HG03342 (cell line): ENCODE results near the gene CFAP92.
"Not testable (repeated sequence)": the region's sequence is repeated elsewhere in the genome, so short reads cannot be mapped to it uniquely, and the experiment has no call there.

Experiments
- ATAC-seq: cut with Tn5 transposase; IDR thresholded peaks from one replicate; pipeline ENCODE4 v1.9.1; 2021; ENCODE audit warnings: mild to moderate bottlenecking, moderate library complexity; ENCODE audit not compliant: unreplicated experiment

CFAP92 gene

GRCh38 chr3:128907706-128908445 is 86.0 kb downstream of the CFAP92 start:
- no peak for ATAC-seq

DNA sequence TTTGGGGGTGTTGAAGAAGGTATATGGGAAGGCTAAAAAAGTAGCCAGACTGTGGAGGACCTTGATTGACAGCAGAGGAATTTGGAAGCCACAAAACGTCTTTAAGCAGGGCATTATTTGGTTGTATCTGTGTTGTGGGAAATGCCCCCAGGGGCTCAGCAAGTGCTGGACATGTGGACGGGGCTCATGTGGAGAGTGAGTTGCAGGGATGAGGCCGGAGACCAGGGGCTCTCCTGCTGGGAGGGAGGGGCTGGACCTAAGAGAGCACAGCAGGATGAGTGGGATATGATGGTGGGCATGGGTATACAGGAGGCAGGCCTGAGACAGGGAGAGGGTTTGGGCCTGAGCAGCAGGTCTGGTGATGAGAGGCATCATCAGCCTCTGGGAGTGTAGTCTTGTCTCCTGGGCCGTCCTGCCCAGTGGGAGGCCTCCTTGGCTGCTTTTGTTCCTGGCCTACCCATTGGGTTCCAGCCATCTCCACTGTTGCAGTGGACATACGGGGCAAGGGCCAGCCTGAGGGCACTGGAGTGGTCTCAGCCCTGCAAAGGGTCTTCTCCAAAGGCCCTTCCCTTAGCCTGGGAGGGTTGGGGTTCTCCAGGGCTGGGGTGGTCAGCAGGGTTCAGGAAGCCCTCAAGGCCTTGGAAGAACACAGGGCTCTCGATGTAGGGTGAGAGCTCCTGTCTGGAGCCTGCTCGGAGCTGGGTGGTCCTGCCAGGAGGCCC is 86.9 kb downstream of the CFAP92 start:
- no peak for ATAC-seq

DNA sequence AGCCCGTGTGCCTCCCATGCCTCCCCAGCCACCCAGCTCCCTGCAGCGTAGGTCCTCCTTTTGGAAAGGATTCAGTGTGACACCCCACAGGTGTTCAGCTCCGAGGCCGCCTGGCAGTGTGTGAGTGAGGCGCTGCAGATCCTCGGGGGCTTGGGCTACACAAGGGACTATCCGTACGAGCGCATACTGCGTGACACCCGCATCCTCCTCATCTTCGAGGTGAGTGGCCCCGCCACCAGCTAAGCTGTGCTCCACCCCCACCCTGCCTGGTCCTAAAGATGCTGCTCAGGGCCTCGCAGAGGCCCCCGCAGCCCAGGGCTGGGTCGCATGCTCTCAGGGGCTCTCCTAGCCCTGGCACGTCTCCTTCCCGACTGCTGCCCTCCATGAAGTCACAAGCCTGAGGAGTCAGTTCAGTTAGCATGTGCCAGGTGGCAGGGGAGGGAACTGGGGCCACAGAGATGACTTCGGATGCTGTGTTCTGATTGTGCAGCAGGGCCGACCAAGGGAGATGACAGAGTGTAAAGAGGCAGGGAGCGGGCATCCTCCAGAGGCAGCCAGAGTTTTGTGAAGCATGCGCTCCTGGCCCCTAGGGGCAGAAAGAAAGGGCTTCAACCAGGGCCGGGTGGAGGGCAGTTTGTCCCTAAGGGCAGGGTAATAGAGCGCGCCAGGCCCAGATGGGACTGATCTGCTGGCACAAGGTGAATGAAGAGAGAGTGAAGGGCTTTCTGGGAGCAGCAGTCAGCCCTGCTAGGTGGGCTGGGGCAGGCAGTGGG is 87.7 kb downstream of the CFAP92 start:
- ATAC-seq = no peak

DNA sequence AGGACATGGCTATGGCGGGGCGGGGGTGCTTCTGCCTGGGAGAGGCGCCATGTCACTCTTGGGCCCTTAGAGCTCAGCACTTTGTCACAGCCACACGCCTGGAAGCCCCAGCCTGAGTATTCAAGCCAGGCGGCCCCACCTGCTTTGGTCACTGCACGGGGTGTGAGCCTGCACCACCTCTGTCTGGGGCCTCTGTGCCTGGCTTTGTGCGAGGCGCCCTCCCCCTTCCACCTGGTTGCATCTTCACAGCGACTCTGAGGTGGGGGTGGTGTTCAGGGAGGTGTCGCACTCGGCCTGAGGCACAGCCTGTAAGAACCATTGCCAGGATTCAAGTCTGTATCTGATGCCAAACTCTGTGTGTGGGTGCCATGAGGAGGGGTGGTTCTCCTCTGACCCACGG is 90.4 kb downstream of the CFAP92 start:
- no peak for ATAC-seq

DNA sequence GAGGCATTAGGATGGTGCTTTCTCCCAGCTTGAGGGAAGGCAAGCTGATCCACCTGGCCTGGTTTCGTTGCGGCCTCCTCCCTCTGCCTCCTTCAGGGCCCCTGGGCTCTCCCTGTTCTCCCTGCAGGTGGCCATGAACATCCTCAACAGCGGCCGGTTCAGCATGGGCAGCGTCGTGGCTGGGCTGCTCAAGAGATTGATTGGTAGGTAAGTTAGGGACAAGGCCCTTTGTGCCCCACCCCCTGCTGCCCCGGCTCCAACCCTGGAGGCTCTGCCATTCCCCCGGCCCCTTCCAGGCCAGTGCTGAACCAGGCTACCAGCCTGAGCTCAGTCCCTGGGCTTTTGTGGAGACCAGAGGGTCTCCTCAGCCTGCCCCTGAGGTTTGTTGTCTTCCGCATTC is 91.5 kb downstream of the CFAP92 start:
- no peak for ATAC-seq

- no peak for ATAC-seq
These were observed 97.8 kb downstream of the CFAP92 start for GRCh38 chr3:128895843-128896697.

DNA sequence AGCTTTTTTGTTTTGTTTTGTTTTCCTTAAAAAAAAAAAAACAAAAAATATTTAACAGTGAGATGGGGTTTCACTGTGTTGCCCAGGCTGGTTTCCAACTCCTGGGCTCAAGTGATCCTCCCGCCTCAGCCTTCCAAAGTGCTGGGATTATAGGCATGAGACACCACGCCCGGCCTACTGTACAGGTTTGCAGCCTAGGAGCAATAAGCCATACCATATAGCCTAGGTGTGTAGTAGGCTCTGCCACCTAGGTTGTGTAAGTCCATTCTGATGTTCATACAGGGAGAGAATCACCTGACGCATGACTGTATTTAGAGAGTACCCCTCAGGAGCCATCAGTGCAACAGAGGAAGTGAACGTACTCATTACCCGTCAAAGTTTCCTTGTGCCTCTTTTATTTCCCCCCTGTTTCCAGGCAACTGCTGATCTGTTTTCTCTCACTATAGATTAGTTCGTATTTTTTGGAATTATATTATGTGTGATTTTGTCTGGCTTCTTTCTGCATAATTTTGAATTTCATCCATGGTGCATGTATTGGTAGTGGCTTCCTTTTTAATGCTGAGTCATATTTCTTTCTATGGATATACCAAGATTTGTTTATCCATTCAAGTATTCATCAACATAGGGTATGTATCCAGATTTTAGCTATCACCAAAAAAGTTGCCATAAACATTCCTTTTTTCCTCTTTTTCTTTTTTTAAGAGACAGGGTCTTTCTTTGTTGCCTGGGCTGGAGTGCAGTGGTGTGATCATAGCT is 104.6 kb downstream of the CFAP92 start:
- no peak for ATAC-seq

GRCh38 chr3:128884992-128885391 is 108.9 kb downstream of the CFAP92 start:
- no peak for ATAC-seq

GRCh38 chr3:128882719-128883118 is 111.2 kb downstream of the CFAP92 start:
- no peak for ATAC-seq

GRCh38 chr3:128881576-128881975 is 112.3 kb downstream of the CFAP92 start:
- no peak for ATAC-seq

- ATAC-seq = not testable (repeated sequence)
These were observed 113.4 kb downstream of the CFAP92 start for GRCh38 chr3:128880455-128880854.

DNA sequence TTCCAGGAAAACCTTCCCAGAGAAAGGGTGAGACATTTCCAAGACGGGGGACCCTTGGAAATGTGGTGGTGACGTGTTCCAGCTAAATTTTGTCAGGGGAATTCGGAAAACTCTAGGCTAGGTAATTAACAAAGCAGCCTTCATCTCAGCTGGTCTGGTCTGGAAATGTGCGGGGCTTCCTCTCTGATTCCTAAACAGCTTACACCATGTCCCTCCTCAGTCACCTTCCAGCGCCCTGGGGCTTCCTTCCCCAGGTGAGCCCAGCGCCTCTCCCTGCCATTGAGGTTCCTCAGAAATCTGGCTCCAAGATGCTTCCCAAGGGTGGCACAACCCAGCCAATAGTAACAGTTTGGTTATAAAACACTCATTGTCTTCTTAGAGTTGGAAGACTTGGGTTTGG is 113.9 kb downstream of the CFAP92 start:
- no peak for ATAC-seq

GRCh38 chr3:128879125-128879969 is 114.5 kb downstream of the CFAP92 start, which contains the start of gene ACAD9:
Gene ACAD9, plus strand, starts transcription at chr3:128879620. Its CDS starts 72 bp downstream, at chr3:128879692.
- peak; percentile 94 for ATAC-seq

DNA sequence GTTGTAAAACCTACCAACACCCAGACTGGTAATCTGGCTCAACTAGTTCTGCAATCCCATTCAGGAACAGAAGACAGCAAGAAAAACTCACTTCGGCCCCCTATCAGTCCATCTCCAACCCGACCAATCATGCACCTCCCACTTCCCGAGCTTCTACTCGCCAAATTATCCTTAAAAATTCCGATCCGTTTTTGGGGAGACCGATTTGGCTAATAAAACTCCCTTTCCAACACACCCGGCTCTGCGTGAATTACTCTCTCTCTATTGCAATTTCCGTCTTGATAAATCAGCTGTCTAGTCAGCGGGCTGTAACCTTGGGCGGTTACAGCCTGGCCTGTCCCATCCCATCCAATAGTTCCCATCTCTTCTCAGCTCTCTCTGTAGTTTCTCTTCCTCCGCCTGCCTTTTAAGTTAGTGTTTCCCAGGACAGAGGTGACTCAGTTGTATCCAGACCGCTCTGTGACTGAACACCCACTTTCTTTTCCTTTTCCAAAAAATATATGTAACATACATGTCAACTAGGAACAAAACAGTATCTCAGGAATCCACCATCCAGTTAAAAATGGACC is 115.2 kb downstream of the CFAP92 start:
- ATAC-seq = no peak

- ATAC-seq = no peak
These were observed 115.8 kb downstream of the CFAP92 start for GRCh38 chr3:128878011-128878457.

DNA sequence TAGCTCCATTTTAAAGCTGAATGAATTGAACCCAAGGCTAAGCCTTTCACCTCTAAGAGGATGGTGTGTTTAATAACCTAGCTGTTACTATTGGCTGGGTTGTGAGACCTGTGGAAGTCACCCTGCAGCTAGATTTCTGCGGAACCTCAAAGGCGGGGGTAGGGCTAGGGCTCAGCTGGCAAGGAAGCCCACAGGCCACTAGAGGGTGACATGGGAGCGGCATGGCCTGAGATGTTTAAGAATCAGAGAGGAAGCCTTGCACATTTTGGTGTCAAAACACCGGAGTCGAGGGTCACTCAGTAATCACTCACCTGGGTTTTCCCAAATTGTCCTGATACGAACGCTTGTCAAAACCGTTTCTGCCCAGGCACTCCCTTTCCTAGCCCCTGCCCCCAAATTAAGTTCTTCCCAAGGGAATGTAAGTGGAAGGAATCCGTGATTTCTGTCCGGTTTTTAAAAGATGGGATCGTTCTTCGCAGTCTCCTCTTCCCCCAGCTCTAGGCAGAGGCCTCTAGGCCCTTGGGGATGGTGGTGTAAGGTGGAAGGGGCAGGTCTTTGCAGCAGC is 118.2 kb downstream of the CFAP92 start:
- no peak for ATAC-seq

DNA sequence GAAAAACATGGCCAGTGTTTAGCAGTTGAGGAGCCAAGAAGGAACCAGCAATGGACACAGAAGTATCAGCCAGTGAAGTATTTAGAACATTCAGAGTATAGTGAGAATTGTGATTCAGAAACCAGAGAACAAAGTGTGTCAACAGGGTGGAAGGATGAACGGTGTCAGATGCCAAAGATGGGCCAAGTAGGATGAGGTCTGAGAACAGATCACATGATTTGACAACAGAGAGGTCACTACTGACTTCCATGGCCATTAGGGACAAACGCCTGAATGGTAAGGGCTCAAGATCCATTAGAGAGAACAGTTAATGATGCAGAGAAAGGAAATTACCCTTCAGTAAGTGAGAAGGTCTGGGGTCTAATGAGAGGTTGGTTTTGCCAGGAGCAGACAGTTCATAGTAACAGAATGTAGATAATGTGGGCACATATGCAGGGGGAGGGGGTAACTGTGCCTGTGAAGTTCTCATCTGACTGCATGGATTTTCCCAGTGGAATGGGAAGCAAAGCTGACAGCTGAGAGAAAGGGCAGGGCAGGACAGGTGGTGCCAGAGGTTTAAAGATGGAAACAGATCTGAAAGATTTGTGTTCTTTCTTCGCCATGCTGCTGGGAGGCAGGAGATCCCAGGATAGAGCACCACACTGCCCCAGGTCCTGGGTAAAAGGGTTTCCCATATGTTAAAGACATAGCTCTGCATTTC is 119.2 kb downstream of the CFAP92 start:
- no peak for ATAC-seq
